ENCODE results near the gene CXCL5.

The CXCL5 gene

DNA sequence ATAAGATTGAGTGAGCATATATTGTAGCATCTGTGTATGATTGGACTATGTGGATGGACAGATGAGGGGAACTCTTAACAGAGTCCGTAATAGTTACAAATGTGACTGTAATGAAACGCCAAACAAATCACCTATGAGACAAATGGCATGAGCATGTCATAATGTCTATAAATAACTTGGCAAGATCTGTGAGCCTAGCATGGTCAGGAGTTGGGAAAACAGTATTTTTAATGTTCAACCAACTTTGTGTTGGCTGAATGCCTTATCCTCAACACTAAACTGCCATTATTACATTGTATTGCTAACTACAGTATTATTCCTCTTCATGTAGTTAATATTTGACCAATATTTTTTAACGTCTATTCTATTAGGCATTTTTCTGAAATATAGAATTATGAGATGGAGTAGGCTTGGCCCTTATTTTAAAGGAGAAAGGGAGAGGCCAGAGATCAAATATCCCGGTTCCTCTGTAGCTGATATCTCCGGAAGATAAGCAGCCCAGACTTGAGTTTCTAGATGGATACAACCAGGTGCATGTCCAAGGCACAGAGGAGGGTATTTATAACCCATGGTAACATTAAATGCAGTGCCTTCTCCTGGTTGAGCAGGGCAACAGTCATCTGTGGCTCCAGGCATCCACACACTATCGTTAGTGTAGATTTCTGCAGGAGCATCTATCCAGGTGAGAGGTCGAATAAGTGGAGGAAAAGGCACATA lies 49.3 kb downstream of the CXCL5 start:
- in situ Hi-C loops (cut with HindIII; ENCODE audit: low pct_unique_long_range_greater_than_20kb, low sequenced_read_pairs): no loop called here
- DNase-seq (ENCODE audit: low read depth in 1 of 2, low spot score in 1 of 2): no peak
- no peak for TF ChIP-seq JUND (IDR thresholded peaks at IDR 0.05; ENCODE audit: low read depth)

DNA sequence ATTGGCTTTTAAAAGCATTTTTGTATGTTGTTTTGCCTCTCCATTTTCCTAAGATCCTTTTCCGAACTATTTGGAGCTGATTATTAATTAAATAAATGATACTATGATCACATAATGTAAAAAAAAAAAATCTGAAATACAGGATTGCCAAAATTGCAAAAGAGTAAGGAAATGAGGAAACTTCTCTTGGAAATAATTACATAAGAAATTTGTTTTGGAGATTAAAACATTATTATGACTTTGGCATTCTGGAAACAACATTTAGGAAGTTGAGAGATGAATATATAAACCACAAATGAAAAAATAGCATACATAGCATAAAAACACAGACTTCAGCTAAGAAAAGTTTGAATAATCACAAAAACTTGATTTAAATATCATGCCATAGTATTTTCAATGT lies 50.2 kb downstream of the CXCL5 start:
- DNase-seq (ENCODE audit: low read depth in 1 of 2, low spot score in 1 of 2): no peak
- in situ Hi-C loops (cut with HindIII; ENCODE audit: low pct_unique_long_range_greater_than_20kb, low sequenced_read_pairs): no loop called here
- no peak for TF ChIP-seq JUND (IDR thresholded peaks at IDR 0.05; ENCODE audit: low read depth)

DNA sequence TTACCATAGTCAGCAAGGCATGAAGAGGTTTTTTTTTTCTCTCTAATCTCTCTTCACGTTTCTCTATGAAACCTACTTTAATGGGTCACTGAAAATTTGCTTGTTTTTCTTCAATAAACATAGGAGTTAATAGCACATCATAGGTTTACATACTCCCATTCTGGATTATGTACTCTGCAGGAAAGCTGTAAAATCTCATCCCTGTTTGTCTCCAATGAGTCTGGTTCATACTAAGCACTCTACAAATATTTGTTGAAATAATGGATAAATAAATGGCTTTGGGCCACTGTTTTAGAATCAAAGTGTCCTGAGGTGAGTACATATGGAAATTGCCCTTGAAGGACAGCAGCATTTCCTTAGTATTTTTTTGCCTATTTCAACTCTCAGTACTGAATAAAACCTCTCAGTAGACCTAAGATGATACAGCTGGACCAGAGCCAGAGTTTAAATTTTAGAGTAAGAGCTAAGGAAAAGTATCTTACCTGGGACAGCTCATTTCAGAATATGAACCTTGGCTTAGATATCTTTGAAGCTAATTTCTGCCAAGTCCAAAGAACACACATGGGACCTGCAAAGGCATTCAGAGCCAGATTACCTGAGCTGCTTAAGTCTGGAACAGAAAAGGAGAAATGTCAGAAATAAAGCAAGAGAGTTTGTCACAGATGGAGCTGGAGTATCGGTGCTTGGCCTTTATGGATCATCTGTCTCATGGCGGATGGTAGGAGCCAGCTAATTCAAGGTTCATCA lies 51.1 kb downstream of the CXCL5 start:
- no peak for DNase-seq (ENCODE audit: low read depth in 1 of 2, low spot score in 1 of 2)
- in situ Hi-C loops (cut with HindIII; ENCODE audit: low pct_unique_long_range_greater_than_20kb, low sequenced_read_pairs): no loop called here
- TF ChIP-seq JUND (IDR thresholded peaks at IDR 0.05; ENCODE audit: low read depth): no peak

DNA sequence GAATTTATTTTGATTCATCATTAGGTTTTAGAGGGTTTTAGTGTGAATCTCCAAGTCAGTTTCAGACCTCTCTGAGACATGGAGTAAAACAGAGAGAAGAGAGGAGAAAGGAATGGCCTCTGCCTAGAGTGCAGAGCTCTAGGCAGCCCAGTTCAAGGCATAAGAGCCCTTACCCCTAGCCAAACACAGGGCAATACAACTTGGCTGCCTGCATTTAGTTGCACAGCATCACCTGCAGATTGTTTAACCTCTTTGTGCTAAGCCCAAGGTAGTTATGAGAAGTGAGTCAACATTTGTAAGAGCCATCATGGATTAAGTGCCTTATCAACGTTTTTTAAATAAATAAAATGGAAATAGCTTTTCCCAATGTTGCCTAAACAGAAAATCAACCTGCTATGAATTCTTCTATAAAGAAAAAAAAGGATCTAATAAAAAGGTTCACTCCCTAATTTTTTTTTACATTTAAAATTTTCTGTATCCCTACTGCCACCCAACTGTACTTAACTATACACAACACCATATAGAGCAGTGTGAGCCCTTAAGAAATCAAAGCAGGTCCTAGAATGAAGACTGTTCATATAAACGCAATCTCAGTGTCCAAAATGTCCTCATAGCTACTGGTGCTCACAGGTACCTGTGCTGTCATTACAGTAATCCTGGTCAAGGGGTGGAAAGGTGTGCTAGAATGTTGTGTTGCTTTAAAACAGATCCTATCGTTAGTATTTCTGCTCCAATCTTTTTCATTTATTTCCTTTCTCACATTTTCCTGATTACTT lies 52.6 kb downstream of the CXCL5 start:
- no peak for TF ChIP-seq JUND (IDR thresholded peaks at IDR 0.05; ENCODE audit: low read depth)
- DNase-seq (ENCODE audit: low read depth in 1 of 2, low spot score in 1 of 2): no peak
- in situ Hi-C loops (cut with HindIII; ENCODE audit: low pct_unique_long_range_greater_than_20kb, low sequenced_read_pairs): no loop called here
